DMS 273 treated with DMSO at 0.1 percent for 48 hours (cell line): ENCODE data around the gene GNAT3.

Experiments
- DNase-seq: peaks from one replicate; lab custom pipeline; 2025; lab: John Stamatoyannopoulos, UW

The GNAT3 gene

DNA sequence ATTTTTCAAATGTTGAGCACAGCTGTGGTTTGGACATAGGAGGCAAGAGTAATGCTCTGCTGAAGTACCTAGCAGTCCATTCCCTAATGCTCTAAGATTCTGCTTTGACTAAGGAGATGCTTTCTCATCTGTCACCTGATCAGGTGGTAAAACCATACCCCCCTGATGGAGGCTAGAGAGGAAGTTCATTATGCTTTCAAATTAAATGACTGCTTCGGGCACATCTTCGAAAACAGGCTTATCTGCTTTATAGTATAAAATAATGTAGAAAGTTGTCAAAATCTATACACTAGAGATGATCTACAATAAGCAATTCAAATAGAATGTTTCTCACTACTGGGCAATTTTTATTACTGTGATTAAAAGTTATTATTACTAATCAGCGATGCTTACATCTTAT, at the start of gene GNAT3:
GNAT3 (minus strand) TSS at position 101 of the 400 bp plus-strand sequence. CDS start 138 bp downstream, outside the sequence.
- DNase-seq = no peak

DNA sequence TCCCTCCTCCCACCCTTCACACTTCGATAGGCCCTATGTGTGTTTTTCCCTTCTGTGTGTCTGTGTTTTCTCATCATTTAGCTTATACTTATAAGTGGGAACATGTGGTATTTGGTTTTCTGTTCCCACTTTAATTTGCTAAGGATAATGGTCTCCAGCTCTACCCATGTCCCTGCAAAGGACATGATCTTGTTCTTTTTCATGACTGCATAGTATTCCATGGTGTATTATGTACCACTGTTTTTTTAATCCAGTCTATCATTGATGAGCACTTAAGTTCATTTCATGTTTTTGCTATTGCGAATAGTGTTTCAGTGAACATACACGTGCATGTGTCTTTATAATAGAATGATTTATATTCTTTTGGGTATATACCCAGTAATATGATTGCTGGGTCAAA, 46.3 kb upstream of the GNAT3 start:
- no peak for DNase-seq

DNA sequence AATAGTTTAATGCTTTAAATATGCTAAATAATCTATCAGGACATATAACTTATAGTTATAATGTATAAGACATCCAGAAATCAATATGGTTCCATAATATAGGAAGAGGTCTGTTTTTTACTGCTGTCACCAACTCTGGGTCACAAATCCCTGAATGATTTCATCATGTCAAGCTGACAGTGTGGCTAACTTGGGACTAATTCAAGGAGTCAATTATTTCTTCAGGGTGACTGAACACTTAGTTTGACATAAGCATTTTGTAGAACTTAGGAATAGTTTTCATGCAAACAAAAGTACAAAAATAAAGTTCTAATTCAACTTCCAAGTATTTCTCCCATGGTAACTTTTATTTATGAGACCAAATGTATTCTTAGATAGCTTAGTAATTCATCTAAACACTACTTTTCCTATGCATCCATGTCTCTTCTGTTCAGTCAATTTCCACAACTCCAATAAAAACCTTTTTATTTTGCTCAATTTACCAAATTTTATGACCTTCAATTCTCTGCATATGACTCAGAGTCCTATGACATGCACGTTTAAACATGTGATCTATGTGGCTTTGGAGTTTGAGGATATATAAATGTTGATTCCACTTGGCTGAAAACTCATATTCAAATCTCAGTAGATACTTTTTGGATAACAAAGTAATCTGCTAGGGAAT, 40.3 kb upstream of the GNAT3 start:
- no peak for DNase-seq

DNA sequence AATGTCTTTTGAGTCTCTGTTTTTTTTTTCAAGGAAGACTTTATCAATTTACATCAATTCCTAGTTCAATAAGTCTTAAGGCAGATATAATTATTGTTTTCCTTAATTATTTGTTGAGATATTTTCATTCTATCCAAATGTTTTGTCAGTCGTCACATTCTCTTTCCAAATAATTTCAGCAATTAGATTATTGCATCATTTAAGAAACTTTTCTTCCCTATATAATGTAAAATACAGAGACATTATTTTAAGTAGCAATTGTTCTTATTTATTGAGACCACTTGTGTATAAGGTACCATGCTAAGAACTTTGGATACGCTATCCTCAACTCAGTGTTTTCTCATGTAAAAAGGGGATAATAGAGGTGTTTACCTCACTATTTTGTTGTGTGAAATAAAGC, 38.1 kb upstream of the GNAT3 start:
- no peak for DNase-seq

DNA sequence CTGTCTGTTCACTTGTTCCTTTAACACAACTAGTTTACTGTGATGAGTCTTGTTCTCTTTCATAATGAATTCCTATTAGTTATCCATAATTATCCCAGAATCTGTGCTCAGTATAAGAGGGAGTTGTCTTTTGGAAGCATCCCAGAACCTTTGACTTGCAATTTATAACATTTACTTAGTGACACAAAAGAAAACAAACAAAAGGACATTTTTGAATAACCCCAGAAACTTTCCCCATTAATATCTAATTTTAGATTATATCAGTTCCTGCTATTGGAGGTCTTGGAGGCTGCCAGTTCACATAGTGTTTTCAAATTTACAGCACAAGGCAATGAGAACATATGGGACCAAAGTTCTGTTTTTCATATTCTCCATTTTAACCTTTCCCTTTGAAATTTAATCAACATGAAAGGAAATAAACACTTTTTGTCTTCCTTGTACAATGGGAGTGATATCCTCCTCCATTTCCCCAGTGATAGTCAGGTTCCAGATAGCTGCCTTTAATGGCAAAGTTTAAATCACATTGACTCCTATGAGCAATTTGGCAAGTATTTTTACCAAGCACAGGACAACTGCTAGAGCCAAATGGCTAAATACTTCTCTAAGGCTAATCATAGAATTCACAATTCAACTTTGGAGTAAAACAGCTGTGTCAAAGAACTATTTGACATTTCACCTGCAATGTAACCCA, 37.1 kb upstream of the GNAT3 start:
- no peak for DNase-seq

DNA sequence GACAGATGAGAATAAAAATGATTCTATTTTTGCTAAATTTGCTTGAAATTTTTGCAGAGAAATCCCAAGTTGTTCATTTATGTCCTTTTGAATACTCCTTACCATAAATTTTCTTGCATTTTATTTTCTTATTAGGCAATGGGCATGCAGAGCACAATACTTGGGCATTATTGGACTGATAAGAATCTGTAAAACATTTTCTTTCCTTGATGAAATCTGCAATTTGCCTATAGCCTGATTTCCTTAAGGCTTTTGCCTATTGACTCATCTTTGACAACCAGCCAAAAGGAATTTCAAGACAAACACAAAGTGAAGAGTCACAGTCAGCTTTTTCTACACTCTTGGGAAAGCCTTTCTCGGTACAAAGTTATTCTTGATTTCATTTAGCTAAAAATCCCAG, 30.5 kb upstream of the GNAT3 start:
- no peak for DNase-seq

DNA sequence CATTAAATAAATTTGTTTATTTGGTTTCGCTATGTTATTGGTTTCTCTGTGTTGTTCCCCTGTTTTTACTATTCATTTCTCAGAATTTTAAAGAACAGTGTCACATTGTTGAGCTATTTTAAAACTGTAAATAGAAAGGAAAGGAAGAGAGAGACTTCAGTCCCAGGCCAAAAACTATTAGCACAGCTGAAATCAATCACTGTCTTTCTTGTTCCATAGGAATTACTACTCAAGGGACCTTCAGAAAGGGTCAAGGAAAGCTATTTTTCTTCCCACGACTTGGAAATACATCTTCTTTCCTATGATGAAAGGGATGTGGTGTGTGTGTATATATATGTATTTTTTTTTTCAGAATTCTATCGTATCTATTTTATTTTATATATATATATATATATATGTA, 29.0 kb upstream of the GNAT3 start:
- no peak for DNase-seq

DNA sequence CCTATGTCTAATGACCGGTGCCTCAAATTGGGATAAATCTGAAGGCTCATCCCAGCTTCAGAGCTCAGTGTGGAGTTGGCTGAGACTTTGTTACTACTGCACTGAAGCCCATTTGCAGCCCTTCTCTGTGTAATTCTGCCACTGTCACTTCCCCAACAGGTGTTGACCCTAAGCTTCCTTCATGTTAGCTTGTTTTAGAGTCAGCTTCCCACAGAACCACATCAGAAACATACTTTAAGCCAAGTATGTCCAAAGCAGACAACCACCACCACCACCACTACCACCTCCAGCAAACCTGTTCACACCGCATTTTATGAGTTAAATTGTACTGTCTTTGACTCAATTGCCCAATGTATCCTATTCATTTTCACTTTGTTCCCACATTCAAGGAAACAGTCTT, 25.2 kb upstream of the GNAT3 start:
- DNase-seq = no peak

DNA sequence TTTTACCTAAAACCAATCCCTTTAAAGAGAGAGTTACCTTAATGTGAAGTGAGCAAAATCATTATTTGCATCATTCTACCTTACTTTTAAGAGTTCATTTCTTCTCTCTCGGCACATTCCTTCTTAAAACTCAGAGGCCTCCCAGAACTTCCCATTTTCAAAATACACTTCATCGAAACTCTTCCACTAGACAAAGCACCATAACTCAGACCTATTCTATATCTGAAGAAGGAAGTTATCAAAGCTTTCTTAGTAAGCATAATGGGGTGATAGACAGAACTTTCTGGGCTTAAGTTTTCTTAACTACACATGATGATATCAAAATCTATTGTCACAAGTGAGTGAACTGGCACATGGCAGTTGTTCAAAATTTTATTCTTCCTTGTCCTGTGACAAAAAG, 24.6 kb upstream of the GNAT3 start:
- no peak for DNase-seq

DNA sequence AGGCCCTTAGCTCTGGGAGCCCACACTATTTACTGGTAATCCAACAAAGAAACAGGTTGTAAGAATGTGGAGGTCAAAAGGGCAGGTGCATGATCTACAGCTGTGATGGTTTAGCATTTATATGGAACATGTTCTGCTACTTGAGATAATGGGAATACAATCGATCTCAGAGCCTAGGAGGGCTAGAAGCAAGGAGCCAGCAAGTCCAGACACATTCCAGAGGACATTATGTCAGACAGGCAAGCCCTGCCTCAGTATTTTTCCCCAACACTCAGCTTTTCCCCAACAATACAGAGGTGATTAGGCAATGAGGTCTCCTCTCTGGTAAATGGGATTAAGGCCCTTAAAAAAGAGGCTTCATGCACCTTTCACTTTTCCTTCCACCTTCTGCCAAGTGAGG, 21.4 kb upstream of the GNAT3 start:
- DNase-seq = no peak

DNA sequence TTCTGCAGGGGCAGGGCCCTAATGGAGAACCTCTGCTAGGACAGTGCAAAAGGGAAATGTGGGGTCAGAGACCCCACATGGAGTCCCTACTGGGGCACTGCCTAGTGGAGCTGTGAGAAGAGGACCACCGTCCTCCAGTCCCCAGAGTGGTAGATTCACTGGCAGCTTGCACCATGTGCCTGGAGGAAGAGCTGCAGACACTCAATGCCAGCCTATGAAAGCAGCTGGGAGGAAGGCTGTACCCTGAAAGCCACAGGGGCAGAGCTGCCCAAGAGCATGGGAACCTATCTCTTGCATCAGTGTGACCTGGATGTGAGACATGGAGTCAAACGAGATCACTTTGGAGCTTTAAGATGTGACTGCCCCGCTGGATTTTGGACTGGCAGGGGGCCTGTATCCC, 20.3 kb upstream of the GNAT3 start:
- DNase-seq = no peak

DNA sequence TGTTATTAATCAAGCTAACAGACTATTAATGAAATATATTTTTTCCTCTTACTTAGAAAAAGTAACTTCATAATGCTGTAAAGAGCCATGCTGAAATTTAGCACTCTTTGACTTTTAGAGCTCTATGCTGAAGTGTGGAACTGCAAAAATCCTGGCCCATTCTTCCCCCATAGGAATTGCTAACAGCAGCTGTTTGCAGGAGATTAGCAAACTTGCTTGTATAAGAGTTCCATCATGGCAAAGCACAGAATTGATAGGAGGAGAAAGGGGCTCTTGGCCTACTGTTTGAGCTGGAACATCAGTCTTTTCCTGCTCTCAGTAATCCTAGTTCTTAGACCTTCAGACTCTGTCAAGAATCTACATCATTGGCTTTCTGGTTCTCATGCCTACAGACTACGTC, 18.3 kb upstream of the GNAT3 start:
- DNase-seq = no peak

DNA sequence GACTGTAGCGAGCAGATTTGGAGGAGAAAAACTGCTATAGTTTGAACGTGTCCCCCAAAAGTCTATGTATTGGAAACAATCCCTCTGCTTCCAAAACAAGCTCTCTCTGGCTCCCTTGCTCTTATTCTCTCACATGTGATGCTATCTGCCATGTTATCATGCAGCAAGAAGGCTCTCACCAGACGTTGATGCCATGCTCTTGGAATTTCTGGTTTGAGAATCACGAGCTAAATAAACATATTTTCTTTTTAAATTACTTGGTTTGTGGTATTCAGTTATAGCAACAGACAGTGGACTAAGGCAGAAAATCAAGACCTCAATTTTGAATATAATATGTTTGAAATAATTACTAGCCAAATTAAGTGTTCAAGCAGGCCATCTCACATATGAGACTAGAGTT, 17.5 kb upstream of the GNAT3 start:
- no peak for DNase-seq

DNA sequence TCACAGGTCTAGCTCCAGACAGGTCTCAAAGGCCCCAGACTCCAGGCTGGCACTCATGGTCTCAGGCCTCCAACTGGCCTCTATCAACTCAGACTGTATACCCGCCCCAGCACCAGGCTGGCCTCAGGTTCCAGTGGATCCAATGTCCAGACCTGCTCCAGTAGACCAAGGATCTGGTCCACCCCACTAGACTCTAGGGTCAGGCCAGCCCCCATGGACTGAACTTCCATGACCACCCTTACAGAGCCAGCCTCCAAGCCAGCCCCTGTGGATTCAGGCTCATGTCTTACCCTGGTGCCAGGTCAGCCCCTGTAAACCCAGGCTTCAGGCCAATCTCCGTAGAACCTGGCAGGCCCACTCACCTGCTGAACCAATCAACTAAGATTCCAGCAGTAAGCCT, 16.8 kb upstream of the GNAT3 start:
- no peak for DNase-seq

DNA sequence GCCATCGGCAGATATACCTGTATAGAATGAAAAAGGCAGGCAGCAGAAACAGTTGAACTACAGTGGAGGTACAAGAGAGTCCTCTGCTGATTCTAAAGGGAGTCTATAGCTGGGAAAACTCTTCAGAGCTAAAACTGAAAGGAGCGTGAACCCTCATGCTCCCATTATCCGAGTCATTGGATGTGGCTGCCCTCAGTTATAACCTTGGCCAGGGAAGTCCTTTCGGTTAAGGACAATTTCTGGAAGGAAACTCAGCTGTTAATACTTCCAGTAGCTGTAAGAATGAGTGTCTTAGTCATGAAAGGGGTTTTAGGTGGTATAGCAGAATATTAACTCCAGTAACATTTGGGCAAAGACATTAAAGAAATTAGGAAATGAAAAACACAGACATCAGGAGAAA, 14.6 kb upstream of the GNAT3 start:
- DNase-seq = no peak

DNA sequence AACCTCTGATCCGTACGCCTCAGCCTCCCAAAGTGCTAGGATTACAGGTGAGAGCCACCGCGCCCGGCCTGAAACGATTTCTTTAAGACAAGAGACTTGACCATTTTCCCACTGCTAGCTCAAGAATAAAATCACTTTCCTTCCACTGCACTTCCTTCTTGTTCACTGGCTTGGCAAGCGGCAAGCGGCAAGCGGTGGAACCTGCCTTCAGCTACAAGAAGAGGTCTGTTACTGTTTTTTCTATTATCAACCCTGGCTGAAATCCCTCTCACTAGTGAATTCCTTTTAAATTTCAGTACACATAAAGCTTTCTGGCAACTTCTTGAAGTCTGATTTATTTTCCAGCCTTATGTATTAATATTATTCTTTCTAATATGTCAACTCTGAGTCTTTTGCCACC, 12.8 kb upstream of the GNAT3 start:
- no peak for DNase-seq

DNA sequence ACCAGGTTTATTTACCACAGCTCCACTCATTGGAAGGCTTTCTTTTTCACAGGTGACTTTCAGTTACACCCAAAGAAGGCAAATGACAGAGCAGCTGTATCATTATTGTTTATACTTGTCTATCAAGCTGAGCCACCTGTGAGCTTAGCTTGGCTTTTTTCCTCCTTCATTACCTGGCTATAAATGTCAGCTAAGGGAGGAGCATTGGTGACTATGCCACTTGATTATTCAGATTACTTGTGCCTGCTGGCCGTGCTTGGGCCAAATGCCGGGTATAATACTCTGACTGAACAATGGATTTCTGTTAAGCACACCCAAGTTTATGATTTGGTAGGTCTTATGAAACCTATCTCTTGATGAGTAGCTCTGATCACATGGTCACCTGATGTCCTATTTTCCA, 9.9 kb upstream of the GNAT3 start:
- no peak for DNase-seq

DNA sequence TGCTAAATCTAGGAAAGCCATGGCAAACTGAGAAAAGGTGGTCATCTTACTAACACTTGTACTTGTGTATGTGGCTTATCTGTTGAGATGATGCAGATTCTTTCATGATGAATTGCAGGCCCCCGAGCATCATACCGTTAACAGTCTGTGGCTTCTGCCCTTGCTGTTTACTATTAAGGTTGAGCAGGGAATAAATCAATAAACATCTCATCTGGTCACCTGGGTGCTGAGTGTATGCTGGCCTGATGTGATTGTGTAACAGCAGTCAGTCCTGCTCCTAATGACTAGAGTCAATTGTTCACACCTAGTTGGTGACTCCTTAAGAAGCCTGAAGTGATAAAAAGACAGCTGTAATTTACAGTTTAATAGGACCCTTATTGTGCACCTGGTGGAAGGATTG, 8.3 kb upstream of the GNAT3 start:
- DNase-seq = no peak

DNA sequence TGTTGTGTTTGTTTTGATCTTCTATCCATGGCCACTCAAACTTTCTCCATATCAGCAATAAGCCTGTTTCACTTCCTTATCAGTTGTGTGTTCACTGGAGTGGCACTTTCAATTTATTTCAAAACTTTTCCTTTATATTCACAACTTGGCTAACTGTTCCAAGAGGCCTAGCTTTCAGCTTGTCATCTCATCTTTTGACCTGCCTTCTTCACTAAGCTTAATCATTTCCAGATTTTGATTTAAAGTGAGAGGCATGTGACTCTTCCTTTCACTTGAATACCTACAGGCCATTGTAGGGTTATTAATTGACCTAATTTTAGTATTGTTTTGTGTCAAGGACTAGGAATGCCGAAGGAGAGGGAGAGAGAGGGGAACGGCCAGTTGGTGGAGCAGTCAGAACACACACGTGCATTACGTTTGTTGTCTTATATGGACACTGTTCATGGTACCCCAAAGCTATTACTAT, 5.5 kb upstream of the GNAT3 start:
- DNase-seq = no peak

DNA sequence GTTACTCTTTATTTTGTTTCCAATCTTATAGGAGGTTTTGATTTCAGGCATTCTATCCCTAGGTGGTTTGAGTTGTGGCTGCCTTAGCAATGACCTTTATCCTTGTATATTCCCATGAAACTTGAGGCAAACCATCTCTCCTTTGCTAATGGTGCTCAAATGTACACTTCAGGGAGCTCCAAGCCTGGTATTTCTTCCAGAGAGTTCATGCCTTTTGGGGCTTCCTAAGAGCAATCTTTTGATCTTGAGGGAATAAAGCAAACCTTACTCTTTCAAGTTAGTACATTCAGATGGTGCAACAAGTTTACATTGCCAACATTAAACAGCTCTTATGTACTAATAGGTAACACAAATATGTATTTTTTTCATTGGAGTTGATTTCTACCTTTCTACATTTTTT, 3.4 kb upstream of the GNAT3 start:
- no peak for DNase-seq

DNA sequence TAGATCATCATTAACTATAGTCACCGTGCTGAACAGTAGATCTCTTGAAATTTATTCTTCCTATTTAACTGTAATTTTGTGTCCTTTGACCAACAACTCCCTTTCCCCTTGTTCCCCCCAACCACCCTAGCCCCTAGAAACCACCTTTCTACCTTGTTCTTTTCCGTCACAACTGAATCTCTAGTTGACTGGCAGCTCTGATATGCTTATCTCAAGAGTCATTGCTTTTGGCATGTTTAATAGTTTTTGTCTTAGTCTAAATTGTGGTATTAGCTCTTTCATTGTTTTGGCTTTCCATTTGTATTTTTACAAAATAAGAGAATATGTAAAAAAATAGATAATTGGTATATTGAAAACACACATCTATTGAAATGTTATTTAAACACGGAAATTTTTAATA, 1.8 kb downstream of the GNAT3 start:
- DNase-seq = no peak

DNA sequence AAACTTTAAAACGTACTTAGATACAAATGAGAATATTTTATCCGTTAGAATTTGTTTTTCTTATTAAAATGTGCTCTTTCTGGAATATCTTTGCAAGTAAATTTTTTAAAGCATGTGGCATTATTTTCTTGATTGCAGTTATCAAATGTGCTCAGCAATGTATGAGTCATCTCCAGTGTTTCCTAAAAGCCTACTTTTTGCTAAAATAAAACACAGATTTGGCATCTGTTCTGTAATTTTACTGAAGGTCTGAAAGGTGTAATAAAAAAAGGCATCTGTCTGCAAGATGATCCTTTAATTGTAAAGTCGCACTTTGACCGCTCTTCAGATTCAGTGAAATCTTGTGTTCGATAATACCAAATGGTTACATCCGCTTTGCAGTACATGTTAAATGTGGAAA, 3.4 kb downstream of the GNAT3 start:
- no peak for DNase-seq

DNA sequence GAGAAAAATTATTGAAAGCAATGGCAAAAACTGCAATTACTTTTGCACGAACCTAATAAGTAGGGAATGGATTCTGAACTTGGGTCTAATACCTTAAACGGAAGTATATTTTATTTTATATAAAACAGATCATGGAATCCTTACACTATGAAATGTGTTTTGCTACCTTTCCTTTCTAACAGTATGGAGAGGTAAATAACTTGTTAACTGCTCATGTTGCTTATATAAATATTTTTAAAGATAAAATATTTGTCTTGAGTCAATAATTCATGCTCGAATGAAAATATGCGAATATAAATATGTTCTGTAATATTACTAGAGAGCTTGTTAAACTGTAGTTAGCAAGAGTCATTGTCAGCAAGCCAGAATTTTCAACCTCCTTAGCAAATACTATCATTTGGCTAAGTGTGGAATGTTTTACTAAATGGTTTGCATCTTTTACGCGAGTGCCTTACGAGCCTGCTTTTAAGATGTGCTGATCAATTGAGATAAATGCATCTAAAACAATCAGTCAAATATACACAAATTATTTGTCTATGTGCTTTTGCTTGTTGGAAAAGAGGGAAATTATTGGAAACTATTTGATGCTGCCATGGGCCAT, 5.9 kb downstream of the GNAT3 start:
- DNase-seq = no peak

DNA sequence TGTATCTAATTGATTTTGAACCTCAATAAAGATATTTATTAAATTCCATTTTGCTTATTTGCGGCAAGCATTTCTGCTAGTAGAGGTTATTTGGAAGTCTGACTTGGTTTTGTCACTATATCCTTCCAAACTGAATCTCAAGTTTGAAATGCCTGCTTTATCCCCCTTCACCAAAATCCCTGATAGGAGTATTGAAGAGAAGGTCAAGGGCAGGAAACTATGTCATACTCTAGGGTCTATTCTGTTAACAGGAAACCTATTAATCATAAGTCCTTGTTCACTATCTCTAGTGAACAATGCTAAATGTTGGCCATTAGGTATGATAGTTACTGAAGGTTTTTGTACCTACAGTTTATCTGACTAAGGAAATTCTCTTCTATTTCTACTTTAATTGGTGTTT, 11.5 kb downstream of the GNAT3 start:
- DNase-seq = no peak
